Measurements from ENCODE around the gene TTYH2.
"Not testable (repeated sequence)": the region's sequence is repeated elsewhere in the genome, so short reads cannot be mapped to it uniquely, and the experiment has no call there.

Gene TTYH2

GRCh38 chr17:74259667-74260524 lies 46.5 kb downstream of the TTYH2 start:
- no peak for DNase-seq

- DNase-seq = no peak
Observed at GRCh38 chr17:74260525-74260850, 47.1 kb downstream of the TTYH2 start.

GRCh38 chr17:74262601-74263000 lies 49.2 kb downstream of the TTYH2 start:
- DNase-seq = peak in 1 of 51 donors; percentile 7

DNA sequence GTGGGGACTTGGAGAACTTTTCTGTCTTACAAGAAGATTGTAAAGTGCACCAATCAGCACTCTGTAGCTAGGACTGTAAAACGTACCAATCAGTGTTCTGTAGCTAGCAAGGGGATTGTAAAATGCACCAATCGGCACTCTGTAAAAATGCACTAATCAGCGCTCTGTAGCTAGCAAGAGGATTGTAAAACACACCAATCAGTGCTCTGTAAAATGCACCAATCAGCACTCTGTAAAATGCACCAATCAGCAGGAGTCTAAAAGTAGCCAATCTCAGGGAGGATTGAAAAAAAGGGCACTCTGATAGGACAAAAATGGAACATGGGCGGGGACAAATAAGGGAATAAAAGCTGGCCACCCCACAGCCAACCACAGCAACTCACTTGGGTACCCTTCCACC lies 53.7 kb downstream of the TTYH2 start:
- not testable (repeated sequence) for DNase-seq

DNA sequence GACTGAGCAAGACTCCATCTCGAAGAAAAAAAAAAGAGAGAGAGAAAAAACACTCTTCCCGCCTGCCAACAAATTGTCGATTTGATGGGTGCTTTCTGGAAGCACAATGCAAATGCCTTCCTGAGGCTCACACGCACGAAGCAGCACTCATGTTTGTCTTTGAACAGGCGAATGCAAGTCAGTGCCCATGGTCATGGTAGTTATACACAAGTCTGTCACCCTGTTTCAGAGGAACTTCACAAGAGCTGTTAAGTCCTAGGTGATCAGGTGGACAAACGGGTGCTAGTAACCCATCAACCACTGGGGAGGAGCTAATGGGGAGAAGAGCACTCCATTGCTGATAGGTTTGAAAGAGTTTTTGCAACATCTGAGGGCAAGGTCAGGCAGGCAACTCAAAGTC lies 54.2 kb downstream of the TTYH2 start:
- no peak for DNase-seq

DNA sequence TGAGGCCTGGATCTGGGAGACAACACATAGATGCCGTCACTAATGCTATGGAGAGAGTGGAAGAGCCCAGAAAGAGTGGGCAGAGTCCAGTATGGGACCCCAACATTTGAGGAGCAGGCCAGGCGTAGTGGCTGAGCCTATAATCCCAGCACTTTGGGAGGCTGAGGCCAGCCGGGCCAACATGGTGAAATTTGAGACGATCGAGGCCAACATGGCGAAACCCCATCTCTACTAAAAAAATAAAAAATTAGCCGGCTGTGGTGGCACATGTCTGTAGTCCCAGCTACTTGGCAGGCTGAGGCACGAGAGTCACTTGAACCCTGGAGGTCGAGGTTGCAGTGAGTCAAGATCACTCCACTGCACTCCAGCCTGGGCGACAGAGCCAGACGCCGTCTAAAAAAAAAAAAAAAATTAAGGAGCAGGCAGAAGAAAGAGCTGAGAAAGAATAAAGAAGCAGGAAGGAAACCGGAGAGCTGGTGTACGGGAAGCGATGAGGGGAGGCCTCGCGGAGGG lies 54.7 kb downstream of the TTYH2 start:
- no peak for DNase-seq

DNA sequence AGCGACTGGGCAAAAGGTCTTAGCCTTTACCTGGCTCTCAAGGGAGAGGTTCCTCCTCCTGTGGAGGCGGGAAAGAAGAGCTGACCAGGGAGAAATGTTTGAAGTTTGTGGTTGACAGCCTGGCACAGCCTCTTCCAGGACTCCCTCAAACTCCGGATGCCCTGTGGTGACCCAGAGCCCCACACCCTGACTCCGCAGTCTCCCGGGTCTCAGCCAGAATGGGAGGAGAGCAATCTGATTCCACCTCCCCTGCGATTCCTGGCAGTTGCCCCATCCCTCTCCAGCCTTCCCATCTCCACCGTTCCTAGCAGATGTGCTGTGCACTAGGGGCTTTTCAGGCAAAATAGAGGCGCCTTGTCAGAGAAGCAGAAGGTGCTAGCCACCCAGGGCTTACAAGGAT lies 55.2 kb downstream of the TTYH2 start:
- DNase-seq = no peak

DNA sequence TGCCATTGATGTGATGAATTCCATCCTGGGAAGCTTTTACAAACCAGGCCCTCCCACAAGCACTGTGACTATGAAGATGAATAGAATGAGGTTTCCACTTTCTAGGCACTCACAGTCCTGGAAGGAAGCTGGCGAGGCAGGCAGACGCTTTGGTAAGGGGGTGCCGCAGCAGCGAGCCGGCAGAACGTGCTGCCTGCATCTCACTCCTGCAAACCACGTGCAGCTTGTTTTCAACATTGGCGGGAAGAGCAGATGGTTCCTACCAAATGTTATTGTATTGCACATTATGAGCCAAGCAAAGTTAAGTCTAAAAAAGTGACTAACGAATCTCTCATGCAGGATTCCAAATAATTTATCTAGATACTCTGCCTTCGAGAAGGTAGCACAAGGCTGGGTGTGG lies 57.0 kb downstream of the TTYH2 start:
- DNase-seq = peak in 3 of 51 donors; percentile 7 to 27 (median 12)

GRCh38 chr17:74271281-74271680 lies 57.9 kb downstream of the TTYH2 start:
- peak in 1 of 51 donors; percentile 23 for DNase-seq

- DNase-seq = peak in 48 of 51 donors; percentile 16 to 92 (median 71)
Observed at GRCh38 chr17:74271901-74272561, 58.7 kb downstream of the TTYH2 start.

DNA sequence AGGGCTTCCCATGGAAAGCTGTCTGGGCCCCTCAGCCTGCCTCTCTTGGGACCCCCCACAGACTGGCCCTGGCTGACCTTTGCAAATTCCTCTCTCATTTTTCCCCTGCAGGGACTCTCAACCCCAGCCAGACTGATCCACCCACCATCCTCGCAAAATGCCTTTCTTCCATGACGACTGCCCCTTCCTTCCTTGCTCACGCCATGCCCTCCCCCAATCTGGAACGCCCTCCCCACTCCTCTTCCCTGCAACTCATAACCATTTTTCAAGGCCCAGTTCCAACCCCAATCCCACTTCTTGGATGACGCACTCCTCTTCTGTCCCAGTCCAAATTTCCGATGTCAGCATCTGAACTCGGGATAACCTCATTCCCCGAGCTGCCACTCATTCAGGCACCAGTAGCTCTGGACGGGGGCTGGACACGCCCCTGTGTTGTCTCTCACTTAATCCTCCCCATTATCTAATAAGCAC lies 59.4 kb downstream of the TTYH2 start:
- no peak for DNase-seq

- peak in 15 of 51 donors; percentile 9 to 46 (median 27) for DNase-seq
Observed at GRCh38 chr17:74274060-74274708, 60.8 kb downstream of the TTYH2 start, which contains the start of gene DNAI2. DNAI2 (plus strand) TSS chr17:74274234; CDS start chr17:74281818, 7,584 bp downstream.

- no peak for DNase-seq
Observed at GRCh38 chr17:74274709-74275340, 61.5 kb downstream of the TTYH2 start.

- DNase-seq = peak in 33 of 51 donors; percentile 14 to 78 (median 61)
Observed at GRCh38 chr17:74276051-74276476, 62.7 kb downstream of the TTYH2 start.

GRCh38 chr17:74276541-74277009 lies 63.2 kb downstream of the TTYH2 start:
- peak in 36 of 51 donors; percentile 23 to 90 (median 68) for DNase-seq

- no peak for DNase-seq
Observed at GRCh38 chr17:74277935-74278334, 64.6 kb downstream of the TTYH2 start.

DNA sequence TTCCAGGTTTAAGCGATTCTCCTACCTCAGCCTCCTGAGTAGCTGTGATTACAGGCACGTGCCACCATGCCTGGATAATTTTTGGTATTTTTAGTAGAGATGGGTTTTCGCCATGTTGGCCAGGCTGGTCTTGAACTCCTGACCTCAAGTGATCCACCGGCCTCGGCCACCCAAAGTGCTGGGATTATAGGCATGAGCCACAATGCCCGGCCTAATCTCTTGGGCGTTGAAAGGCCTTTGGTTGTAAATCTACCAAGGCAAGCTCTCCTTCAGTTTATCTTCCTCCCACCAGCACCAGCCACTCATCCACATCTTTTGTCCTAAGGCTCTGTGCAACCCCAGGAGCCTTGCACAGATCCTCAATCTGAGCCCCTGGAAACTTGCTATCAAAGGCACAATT lies 66.2 kb downstream of the TTYH2 start:
- not testable (repeated sequence) for DNase-seq

DNA sequence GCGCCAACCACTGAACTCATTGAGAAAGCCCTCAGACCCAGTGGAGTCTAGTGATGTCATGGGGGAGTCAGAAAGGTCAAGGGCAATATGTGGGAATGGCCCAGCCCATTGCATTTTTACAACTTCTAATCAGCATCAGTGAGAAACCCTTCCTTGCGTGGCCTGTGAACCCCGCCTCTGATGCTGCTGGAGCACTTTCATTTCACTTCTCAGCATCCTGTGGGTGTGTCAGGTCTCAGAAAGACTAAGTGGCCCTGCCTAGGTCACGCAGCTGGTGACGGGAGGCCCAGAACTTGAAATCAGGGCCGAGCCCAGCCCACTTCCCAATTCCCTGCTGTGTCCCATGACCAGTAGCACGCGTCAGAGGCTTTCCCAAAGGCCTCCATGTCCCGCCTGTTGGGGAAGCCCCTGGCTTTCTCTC lies 66.7 kb downstream of the TTYH2 start:
- DNase-seq = no peak

DNA sequence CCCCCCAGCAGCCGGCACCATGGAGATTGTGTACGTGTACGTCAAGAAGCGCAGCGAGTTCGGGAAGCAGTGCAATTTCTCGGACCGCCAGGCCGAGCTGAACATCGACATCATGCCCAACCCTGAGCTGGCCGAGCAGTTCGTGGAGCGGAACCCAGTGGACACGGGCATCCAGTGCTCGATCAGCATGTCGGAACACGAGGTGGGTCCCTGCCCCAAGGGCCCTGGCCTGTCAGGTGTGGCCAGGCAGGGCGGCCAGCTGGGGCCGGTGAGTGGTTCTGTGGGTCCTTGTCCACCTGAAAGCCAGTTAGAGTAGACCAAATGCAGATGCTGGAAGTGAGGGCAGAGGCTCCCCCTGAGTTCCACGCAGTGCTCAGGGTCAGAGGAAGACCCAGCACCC lies 68.4 kb downstream of the TTYH2 start:
- no peak for DNase-seq

DNA sequence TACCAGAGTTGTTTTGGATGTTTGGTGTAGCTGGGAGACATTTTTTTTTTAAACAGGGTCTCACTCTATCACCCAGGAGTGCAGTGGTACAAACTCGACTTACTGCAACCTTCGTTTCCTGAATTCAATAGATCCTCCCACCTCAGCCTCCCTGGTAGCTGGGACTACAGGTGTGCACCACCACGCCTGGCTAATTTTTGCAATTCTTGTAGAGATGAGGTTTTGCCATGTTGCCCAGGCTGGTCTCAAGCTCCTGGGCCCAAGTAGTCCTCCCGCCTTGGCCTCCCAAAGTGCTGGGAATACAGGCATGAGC lies 68.9 kb downstream of the TTYH2 start:
- DNase-seq = not testable (repeated sequence)

All from hypothalamus (tissue), 51 donors.